NAMALWA (cell line): ENCODE data around the gene PITPNM3.

ENCODE experiments used
- DNase-seq: peaks from one replicate; pipeline ENCODE4 v3.0.0-alpha.2; 2015; ENCODE audit warnings: low spot score

PITPNM3 gene

DNA sequence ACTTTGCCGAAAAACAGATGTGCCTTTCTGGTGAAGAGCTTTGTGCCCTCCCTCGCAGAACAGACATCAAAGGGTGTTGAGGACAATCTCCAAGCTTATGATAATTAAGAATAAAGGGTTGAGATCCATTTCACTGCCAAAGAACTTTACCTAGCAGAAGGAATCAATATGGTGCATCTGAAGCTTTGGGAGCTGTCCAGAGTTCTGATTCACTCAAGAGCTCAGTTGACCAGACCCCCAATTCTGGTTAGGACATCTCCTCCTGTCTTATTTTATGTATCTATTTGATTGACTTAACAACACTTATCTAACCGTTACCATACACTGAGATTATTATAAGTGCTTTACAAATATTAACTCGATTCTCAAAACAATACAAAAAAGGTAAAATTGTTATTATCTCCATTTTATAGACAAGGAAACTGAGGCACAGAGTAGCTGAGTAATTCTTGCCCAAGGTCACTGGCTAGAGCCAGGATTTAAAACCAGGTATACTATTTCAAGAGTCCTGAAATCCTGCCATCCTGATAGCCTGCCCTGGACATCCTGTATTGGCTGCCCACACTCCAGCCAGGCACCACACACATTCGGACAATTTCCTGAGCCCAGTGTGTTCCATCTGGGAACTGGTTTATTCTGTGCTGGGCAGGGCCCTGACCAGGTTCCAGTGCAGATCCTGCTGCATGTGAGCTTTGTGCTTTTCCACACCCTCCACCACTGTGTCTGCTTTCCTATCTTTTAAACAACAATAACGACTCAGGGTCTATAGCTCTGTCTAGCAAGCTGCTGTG, 29.8 kb downstream of the PITPNM3 start:
- DNase-seq, result peak; percentile 1

- no peak for DNase-seq
These were observed 30.6 kb downstream of the PITPNM3 start for GRCh38 chr17:6525731-6526130.

DNA sequence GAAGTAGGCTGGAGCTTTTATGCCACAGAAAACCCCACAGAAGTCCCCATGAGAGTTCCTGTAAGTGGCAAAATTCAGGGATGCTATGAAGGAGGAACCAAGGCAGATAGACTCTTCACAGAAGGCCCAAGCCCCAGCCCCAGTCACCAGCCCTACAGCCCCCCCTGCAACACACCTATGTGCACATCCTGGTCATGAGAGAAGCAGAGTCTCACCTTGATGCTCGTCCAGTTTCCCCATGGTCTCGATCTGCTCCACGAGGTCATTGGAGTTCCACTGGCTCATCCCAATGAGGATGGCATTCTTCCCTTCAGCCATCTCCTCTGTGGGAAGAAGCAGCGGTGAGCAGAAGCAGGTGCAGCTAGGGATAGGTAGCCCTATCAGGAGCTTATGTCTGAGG, 31.2 kb downstream of the PITPNM3 start:
- no peak for DNase-seq

DNA sequence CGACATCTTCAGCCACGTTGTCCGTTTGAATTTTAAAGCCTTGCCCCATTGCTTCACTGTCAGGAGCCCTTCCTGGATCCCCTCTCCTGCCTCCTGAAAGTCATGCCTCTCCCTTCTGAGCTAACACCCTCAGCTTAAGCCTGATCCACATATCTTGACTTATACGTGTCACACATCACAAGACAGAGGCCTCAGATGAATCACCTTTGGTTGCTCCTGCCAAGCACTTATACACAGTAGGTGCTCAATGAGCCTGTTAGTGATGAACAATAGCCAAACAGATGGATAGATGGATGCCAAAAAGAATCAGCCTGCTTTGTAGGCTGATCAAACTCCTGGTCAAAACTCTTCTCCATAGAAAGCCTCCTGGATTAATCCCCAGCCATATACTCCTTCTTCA, 31.8 kb downstream of the PITPNM3 start:
- no peak for DNase-seq

DNA sequence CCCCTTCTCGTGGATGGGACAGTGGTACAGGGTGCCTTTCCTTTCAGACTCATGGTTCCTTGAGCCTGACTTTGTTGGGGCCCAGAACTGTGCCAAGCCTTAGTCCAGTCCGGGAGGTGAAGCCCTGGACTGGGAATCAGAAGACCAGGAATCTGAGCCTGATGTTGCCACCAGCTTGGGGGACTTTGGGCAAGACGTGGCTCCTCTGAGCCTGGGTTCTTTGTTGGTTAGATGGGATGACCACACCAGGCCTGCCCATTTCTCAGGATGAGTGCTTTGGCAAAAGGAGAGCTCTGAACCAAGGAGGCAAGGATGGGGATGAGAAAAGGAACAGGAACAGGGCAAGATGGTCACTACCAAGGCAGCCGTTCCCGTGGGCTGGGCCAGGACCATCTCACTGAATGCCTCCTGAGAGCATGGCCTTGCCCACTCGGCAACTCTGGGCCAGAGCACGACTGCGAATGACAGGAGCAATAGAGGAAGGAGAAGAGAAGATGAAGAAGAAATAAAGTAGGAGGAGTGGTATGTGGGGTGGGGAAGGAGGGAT, 32.5 kb downstream of the PITPNM3 start:
- no peak for DNase-seq

- DNase-seq, result no peak
These were observed 33.0 kb downstream of the PITPNM3 start for GRCh38 chr17:6523330-6523729.

DNA sequence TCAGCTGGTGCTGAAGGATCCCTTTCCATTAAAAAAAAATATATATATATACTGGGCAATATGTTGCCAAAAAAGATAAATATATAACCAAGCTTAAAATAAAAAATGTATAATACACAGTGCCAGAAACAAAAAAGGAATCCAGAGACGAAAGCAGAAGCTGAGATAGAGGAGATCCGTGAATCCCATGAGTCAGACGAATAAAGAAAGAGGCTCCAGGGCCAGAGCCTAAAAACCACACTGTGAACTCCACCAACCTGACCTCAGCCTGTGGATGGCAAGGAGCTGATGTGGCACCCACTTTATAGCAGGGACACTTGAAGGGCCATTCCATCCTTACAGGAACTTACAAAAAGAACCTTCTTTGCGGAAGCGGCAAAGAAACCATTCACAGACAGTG, 34.8 kb downstream of the PITPNM3 start:
- DNase-seq, result no peak

GRCh38 chr17:6517062-6517461, 39.3 kb downstream of the PITPNM3 start:
- no peak for DNase-seq

DNA sequence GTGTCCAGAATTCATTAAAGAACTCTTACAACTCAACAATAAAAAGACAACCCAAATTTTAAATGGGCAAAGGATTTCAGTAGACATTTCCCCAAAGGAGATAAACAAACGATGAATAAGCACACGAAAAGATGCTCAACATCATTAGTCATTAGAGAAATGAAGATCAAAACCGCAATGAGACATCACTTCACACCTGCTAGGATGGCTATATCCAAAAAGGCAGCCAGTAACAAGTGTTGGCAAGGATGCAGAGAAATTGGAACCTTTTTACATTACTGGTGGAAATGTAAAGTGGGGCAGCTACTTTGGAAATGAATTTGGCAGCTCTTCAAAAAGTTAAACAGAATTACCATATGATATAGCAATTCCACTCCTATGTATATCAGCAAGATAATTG, 42.0 kb downstream of the PITPNM3 start:
- no peak for DNase-seq

GRCh38 chr17:6512552-6512951, 43.8 kb downstream of the PITPNM3 start:
- no peak for DNase-seq

GRCh38 chr17:6510321-6510977, 45.9 kb downstream of the PITPNM3 start:
- no peak for DNase-seq

DNA sequence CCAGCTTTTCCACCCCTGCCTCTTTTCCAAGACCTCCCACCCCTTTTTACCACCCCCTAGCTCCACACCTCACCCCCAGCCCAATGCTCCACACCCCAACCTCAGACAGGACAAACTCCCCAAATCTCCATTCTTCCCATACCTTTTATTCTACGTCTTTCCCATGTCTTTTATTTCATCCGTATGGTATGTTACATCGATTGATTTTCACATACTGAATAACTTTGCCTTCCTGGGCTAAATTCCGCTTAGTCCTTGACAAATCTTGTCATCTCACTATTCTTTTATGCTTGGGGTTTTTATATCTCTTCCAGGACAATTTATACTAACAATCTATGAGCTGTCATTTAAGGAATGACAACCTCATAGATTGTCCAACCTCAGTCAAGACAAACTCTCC, 46.4 kb downstream of the PITPNM3 start:
- DNase-seq, result no peak

DNA sequence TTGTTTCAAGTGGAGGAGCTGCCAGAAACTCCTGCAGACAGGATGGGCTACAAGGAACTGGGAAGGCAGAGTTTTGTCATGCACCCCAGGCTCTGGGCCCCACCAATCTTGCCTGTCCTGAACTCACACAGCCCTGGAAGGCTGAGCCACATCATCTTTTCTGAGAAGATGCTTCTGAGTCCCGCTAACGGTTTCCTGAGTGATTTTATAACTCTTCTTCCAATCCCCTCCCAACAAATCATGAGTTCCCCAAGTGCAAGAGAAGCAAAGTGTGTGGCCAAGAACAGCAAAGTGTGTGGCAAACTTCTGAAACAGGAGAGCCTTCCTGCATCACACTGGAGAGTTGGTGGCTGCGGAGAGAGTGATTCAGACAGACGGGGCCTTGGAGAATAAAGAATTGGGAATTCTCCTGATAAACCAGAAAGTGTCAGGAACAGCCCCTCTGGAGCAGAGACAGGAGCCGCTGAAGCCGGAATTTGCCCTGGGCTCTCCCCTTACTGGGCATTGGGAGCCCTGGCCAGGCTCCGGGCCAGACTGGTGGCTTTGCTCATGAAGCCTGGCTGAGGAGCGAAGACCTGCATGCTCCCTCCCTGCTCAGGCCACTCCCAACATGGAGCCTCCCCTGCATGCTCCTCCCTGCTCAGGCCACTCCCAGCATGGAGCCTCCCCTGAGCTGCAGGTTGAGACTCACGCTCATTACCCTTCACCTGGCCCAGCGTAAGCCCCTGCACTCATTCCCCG, 47.2 kb downstream of the PITPNM3 start:
- no peak for DNase-seq

DNA sequence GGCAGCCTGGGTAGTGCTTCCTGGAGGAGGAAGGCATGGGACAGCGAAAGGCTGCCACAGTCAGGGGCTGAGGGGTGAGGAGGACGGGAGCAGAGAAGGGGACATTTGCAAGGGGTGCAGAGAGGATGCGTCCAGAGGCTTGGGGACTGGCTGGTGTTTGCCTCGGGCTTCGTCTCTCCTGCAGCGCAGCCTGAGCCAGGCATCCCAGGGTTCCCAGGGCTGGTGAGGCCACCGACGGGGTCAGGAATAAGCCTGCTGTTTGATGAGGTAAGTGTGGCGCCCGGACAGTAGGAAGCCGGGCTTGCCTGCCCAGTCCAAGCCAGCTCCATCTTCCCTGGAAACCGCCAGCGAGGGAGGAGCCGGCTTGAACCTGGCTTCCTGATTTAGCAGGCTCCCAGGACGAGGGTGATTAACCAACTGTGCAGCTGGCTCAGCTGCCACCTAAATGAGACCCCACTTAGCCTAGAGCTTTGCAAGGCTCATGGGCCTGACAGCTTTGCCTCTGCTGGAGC, 47.8 kb downstream of the PITPNM3 start:
- no peak for DNase-seq

- no peak for DNase-seq
These were observed 48.3 kb downstream of the PITPNM3 start for GRCh38 chr17:6508016-6508415.

DNA sequence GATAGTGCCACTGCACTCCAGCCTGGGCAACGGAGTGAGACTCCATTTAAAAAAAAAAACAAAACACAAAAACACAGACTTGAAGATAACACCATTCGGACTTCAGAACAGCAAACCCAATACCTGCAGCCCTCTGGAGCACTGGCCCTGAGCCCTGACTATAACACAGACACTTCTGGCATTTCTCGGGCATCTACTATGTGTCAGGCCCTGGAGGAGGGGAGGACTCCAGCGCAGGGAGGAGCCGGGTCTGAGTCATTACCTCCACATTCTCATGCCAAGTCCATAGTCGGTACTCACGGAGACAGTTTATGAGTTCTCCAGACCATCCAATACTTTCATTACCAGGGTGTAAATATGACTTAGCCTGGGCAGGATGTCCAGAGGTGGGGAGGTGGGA, 48.8 kb downstream of the PITPNM3 start:
- no peak for DNase-seq

GRCh38 chr17:6506679-6507231, 49.6 kb downstream of the PITPNM3 start:
- no peak for DNase-seq

DNA sequence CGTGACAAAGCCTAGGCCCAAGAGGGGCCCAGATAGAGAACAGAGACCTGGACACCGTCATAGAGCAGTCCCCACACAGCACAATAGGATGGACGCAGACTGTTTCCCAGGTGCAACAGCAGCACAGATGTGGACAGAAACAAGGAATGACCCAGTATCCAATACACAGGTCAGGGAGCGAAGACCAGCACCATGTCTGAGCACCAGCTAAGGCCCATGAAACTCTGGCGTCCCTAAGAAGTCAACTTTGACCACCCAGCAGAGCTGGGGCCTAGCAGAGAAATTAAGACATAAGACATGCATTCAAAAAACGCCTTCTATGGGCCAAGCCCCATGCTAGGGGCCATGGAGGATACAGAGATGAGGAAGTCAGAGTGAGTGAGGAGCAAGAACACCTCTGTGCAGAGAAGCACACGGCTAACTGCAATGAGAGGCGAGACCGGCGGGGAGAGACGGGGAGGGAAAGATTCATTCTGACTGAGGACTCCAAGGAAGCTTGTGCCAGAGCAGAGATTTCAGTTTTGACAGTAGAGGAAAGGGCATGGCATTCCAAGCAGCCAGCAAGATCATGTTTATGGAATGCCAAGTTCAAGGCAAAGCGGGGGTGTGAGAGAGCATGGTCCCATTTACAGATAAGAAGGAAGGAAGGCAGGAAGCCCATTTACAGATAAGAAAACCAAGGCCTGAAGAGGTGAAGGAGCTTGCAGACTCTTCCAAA, 50.8 kb downstream of the PITPNM3 start:
- DNase-seq, result no peak

- no peak for DNase-seq
These were observed 52.6 kb downstream of the PITPNM3 start for GRCh38 chr17:6503641-6504195.

GRCh38 chr17:6502871-6503509, 53.4 kb downstream of the PITPNM3 start:
- DNase-seq, result no peak

GRCh38 chr17:6502142-6502541, 54.2 kb downstream of the PITPNM3 start:
- DNase-seq, result no peak
